PFSK-1 (cell line): ENCODE results near the gene NPAS2.

Source experiments
- FOXP2 ChIP-seq: optimal IDR thresholded peaks from 2 replicates; pipeline ENCODE3; 2011; ENCODE audit warnings: borderline replicate concordance, control low read depth, inconsistent platforms; ENCODE audit not compliant: insufficient read depth; ENCODE audit errors: extremely low read length, extremely low read depth
- POLR2AphosphoS5 ChIP-seq: IDR thresholded peaks from 2 replicates; pipeline ENCODE4 v1.6.1; 2012; ENCODE audit warnings: low read depth, mild to moderate bottlenecking, control low read depth, low read length, moderate library complexity
- REST ChIP-seq, 2 experiments: IDR thresholded peaks; 2 replicates each; pipeline versions ENCODE4 v1.6.1 to v1.8.0; 2011 to 2012; ENCODE audit warnings: low read depth in 2 of 2, low read length in 2 of 2, control low read depth in 1 of 2, inconsistent platforms in 1 of 2, mild to moderate bottlenecking in 1 of 2, moderate library complexity in 1 of 2; ENCODE audit not compliant: insufficient read depth in 1 of 2
- SIN3A ChIP-seq: IDR thresholded peaks from 2 replicates; pipeline ENCODE4 v1.6.1; 2012; ENCODE audit warnings: mild to moderate bottlenecking, low read length, moderate library complexity, borderline replicate concordance; ENCODE audit not compliant: insufficient read depth
- TAF1 ChIP-seq: IDR thresholded peaks from 2 replicates; pipeline ENCODE4 v1.6.1; 2012; ENCODE audit warnings: low read length, control low read depth, borderline replicate concordance; ENCODE audit not compliant: insufficient read depth

NPAS2 gene

DNA sequence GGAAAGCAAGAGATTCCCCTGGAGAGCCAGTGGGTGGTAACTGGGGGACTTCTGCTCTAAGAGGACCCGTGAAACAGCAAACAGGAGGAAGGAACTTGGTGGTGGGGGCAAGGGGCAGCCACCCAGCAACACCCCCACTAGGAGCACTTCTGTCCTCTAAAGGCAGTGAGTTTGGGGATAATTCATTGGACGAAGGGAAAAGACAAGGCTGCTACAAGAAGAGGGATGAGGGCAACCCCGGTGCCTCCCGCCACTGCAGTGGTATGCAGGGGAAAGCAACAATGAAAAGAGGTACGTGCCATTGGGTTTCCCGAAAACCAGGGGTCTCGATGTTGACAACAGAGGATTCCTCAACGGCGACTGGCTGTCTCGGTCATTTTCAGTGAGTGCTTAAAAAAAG, 191.2 kb downstream of the NPAS2 start:
- no peak for TF ChIP-seq REST (IDR thresholded peaks at IDR 0.05; ENCODE audit: insufficient read depth in 1 of 2, low read depth in 2 of 2, low read length in 2 of 2)
- no peak for TF ChIP-seq FOXP2
- TF ChIP-seq POLR2AphosphoS5 = no peak; the same call in 1 of the 2 replicates
- TF ChIP-seq SIN3A = no peak

DNA sequence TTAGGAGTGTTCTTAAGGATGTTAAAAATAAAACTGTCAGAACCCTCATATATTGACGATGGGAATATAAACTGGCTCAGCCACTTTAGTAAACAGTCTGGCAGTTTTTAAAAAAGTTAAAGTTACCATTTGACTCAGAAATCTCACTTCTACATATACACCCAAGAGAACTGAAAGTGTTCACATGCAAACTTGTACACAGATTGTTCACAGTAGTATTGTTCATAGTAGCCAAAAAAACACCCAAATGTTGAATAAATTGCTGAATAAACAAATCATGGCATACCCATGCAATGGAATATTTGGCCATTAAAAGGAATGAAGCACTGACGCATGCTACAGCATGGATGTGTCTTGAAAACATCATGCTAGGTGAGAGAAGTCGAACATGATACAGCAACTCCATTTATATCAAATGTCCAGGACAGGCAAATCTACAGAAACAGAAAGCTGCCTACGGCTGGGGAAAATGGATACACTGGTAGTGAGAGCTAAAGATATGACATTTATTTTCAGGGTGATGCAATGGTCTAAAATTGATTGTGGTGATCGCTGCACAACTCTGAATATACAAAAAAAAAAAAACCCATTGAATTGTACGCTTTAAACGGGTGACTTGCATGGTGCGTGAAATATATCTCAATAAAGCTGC, 192.2 kb downstream of the NPAS2 start:
- TF ChIP-seq POLR2AphosphoS5 (no peak), REST (IDR thresholded peaks at IDR 0.05; ENCODE audit: insufficient read depth in 1 of 2, low read depth in 2 of 2, low read length in 2 of 2) (no peak), SIN3A (no peak), TAF1 (no peak), FOXP2 (no peak)

DNA sequence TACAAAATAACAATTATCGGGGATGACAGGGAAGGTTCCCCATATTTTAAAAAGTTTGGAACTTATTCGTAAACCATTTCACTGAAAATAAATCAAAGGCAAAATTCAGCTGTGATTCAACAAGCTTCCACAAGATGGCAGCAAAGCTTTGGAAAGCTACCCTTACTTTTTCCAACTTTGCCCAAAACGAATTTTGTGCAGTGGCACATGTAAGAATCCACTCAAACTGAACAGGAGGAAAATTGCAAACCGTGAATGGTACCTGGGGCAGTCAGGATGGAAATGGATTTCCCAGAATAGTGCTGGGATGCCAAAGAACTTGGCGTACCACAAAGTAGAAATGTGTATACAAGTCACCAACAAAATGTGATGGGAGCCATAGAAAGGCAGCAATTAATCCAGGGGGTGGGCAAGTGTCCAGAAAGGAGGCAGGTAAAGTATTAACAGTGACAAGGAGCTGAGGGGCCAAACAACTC, 192.8 kb downstream of the NPAS2 start:
- TF ChIP-seq TAF1 (no peak), POLR2AphosphoS5 (peak; percentile 18; the same call in 1 of the 2 replicates)

GRCh38 chr2:101014264-101014857, 194.4 kb downstream of the NPAS2 start:
- TF ChIP-seq TAF1 (no peak), SIN3A (no peak), REST (IDR thresholded peaks at IDR 0.05; ENCODE audit: insufficient read depth in 1 of 2, low read depth in 2 of 2, low read length in 2 of 2) (no peak), POLR2AphosphoS5 (no peak), FOXP2 (no peak)

DNA sequence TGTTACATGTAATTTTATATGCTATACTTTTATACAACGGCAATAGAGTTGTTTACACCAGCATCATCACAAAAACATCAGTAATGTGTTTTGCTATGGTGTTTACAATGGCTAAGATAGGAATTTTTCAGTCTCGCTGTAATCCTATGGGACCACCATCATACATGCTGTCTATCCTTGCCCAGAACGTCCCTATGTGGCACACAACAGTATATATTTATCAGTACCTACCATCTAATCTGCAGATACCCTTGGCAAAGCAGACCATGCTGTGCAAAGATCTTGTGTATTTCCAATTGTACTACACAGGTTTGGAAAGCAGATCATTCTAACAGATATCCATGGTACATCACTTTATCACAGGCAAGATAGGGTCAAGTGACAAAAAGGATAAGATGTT, 197.4 kb downstream of the NPAS2 start:
- TF ChIP-seq FOXP2 (no peak), SIN3A (no peak), POLR2AphosphoS5 (no peak), TAF1 (no peak), REST (IDR thresholded peaks at IDR 0.05; ENCODE audit: insufficient read depth in 1 of 2, low read depth in 2 of 2, low read length in 2 of 2) (no peak)
